Vagina (tissue), 2 donors: ENCODE data around the gene XRCC4.

Experiments used
- POLR2A ChIP-seq, 2 donors: fragments of 450-650 bp; IDR thresholded peaks; one replicate each; pipeline ENCODE4 v1.6.1; 2017; ENCODE audit warnings: antibody characterized with exemption in 2 of 2, mild to moderate bottlenecking in 2 of 2, moderate library complexity in 2 of 2
- POLR2AphosphoS5 ChIP-seq, 2 donors: sonication (generic); formaldehyde crosslinking; IDR thresholded peaks; one replicate each; pipeline ENCODE4 v1.9.0; 2017; ENCODE audit warnings: antibody characterized with exemption in 2 of 2, mild to moderate bottlenecking in 2 of 2, low read depth in 1 of 2; ENCODE audit not compliant: insufficient read depth in 1 of 2
- TF ChIP-seq, protein P1 (sequence below), 3 experiments: fragments of 450-650 bp in 2 of 3; fragments of 200-600 bp in 1 of 3; sonication (generic) in 1 of 3; IDR thresholded peaks; one replicate each; pipeline ENCODE4 v1.5.1; 2017 to 2019; ENCODE audit warnings: antibody characterized with exemption in 3 of 3, mild to moderate bottlenecking in 2 of 3, moderate library complexity in 2 of 3

DNA sequence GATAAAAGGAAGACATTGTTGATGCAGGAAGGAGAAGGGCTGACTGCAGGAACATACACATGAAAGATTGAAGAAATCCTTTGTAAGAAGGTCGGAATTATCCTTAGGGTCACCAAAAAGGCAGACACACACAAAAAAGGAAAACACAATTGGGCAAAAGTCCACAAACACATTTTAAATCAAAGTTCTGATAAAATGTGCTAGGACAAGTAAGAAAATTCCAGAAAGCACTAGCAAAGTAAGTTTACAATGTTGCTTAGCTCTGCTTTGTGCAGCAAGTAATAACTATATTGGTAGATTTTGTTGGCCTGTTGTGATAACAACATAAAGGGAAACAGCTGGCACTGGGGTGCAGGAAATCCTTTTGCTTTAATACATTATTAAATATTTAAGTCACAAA lies 294.4 kb downstream of the XRCC4 start:
- TF ChIP-seq, protein P1, sequence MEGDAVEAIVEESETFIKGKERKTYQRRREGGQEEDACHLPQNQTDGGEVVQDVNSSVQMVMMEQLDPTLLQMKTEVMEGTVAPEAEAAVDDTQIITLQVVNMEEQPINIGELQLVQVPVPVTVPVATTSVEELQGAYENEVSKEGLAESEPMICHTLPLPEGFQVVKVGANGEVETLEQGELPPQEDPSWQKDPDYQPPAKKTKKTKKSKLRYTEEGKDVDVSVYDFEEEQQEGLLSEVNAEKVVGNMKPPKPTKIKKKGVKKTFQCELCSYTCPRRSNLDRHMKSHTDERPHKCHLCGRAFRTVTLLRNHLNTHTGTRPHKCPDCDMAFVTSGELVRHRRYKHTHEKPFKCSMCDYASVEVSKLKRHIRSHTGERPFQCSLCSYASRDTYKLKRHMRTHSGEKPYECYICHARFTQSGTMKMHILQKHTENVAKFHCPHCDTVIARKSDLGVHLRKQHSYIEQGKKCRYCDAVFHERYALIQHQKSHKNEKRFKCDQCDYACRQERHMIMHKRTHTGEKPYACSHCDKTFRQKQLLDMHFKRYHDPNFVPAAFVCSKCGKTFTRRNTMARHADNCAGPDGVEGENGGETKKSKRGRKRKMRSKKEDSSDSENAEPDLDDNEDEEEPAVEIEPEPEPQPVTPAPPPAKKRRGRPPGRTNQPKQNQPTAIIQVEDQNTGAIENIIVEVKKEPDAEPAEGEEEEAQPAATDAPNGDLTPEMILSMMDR (IDR thresholded peaks at IDR 0.05): no peak
- TF ChIP-seq POLR2AphosphoS5 (IDR thresholded peaks at IDR 0.05; ENCODE audit: insufficient read depth in 1 of 2, low read depth in 1 of 2) (no peak), POLR2A (IDR thresholded peaks at IDR 0.05) (no peak)
